Esophagus muscularis mucosa (tissue), 4 donors: ENCODE data around the gene CDR2. TPM values are rescaled to one million over a fixed set of nuclear protein-coding genes. Genes with fewer than 3 reads are reported as not detected.

Source experiments
- DNase-seq: peaks from one replicate; pipeline ENCODE4 v3.0.0-alpha.2; 2017; ENCODE audit errors: extremely low spot score
- H3K27ac ChIP-seq, 4 donors: fragments of 200-600 bp; sonication (generic); replicated peaks in 1 of 4; 1 replicate in 3 of 4; 2 replicates in 1 of 4; pipeline ENCODE4 v1.5.1; 2016 to 2019; ENCODE audit warnings: mild to moderate bottlenecking in 1 of 4
- H3K27me3 ChIP-seq, 4 donors: fragments of 200-600 bp; sonication (generic); one replicate each; pipeline versions ENCODE4 v1.5.1 to v1.6.0; 2016 to 2019
- H3K36me3 ChIP-seq, 4 donors: fragments of 200-600 bp; sonication (generic); one replicate each; pipeline ENCODE4 v1.5.1; 2016 to 2019
- H3K4me1 ChIP-seq, 4 donors: fragments of 200-600 bp; sonication (generic); one replicate each; pipeline ENCODE4 v1.5.1; 2016 to 2019
- H3K4me3 ChIP-seq, 4 donors: fragments of 200-600 bp; sonication (generic); 1 replicate in 2 of 4; 2 replicates in 2 of 4; pipeline ENCODE4 v1.5.1; 2016 to 2019; ENCODE audit warnings: mild to moderate bottlenecking in 4 of 4, moderate library complexity in 1 of 4
- H3K9me3 ChIP-seq, 4 donors: fragments of 200-600 bp; sonication (generic); 1 replicate in 3 of 4; 2 replicates in 1 of 4; pipeline ENCODE4 v1.5.1; 2016 to 2019
- CTCF ChIP-seq, 3 experiments: fragments of 200-600 bp in 2 of 3; fragments of 450-650 bp in 1 of 3; sonication (generic) in 2 of 3; IDR thresholded peaks; one replicate each; pipeline ENCODE4 v1.5.1; 2017 to 2019; ENCODE audit warnings: antibody characterized with exemption in 3 of 3, mild to moderate bottlenecking in 2 of 3, moderate library complexity in 1 of 3
- EP300 ChIP-seq: sonication (generic); formaldehyde crosslinking; IDR thresholded peaks from one replicate; pipeline ENCODE4 v1.6.1; 2017; ENCODE audit warnings: antibody characterized with exemption
- POLR2A ChIP-seq: fragments of 450-650 bp; IDR thresholded peaks from one replicate; pipeline ENCODE4 v1.6.1; 2017; ENCODE audit warnings: antibody characterized with exemption, moderate library complexity, mild to moderate bottlenecking, low read depth
- POLR2AphosphoS5 ChIP-seq, 2 donors: sonication (generic); formaldehyde crosslinking; IDR thresholded peaks; one replicate each; pipeline ENCODE4 v1.6.1; 2017; ENCODE audit warnings: antibody characterized with exemption in 2 of 2
- WGBS: methylation state at CpG from one replicate; pipeline ENCODE4 v1.1.5; 2018; 5-methylcytosine and 5-hydroxymethylcytosine counted together
- intact Hi-C: fragments of 100-400 bp; cut with DNase I; formaldehyde crosslinking; loops from one replicate; pipeline ENCODE4 v1.15.1; 2023
- total RNA-seq, 4 donors: library from RNA; depleted of rRNA; stranded (reverse); fragments of >200 nt; gene quantifications; one replicate each; pipeline versions ENCODE4 v1.1.0 to v1.2.1, GENCODE V29; 2016

CDR2 gene
- total RNA-seq, 4 donors from 2014 or later, result 37.0 to 54.0 (median 39.5) TPM

GRCh38 chr16:22394121-22394520 lies 19.7 kb upstream of the CDR2 start:
- Histone ChIP-seq H3K27me3 (no peaks in the 10 kb centered on the region), H3K36me3 (no peaks in the 10 kb centered on the region), H3K27ac (no peak overlapping the region), H3K9me3 (no peaks in the 10 kb centered on the region), H3K4me3 (no peak overlapping the region), H3K4me1 (no peaks in the 10 kb centered on the region)
- TF ChIP-seq EP300, result no peak
- no peak for TF ChIP-seq POLR2AphosphoS5 (IDR thresholded peaks at IDR 0.05)
- TF ChIP-seq POLR2A, result no peak
- TF ChIP-seq CTCF (IDR thresholded peaks at IDR 0.05), result no peak
- WGBS, result 86% methylated on average over 1 of the region's 1 CpG
- no peak for DNase-seq
- intact Hi-C loops, result no loop called here

DNA sequence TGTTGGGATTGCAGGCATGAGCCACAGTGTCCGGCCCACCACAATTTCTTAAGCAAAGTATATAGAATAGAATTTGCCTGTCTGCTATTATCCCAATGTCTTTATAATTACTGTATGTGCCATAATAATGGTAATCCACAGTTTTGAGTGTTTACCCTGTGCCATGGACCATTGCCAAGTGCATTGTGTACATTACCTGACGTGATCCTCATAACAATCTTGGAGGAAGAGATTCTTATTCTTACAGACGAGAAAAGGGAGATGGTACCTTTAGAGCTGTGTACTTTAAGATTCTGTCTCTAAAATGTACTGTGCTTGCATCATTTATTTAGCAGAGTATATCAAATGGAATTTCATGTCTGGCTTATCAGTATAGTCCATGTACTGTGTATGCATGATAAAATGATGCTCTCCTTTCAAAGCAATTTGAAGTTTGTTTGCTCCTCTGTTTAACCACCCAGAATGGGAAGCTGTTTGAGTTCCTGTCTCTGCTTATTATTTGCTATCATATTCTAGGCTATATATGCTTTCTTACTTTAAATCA lies 13.8 kb upstream of the CDR2 start:
- H3K9me3 ChIP-seq, result no peaks in the 10 kb centered on the region
- TF ChIP-seq POLR2A (no peak), CTCF (IDR thresholded peaks at IDR 0.05) (no peak), EP300 (no peak), POLR2AphosphoS5 (IDR thresholded peaks at IDR 0.05) (no peak)
- no peak for DNase-seq
- no peaks in the 10 kb centered on the region for H3K27me3 ChIP-seq
- peaks cover 0 to 4% (median 0%) of the 10 kb centered on the region in 4 donors for H3K36me3 ChIP-seq
- peaks cover 0 to 10% (median 9%) of the 10 kb centered on the region in 4 donors for H3K4me1 ChIP-seq
- H3K4me3 ChIP-seq, result no peak overlapping the region
- intact Hi-C loops, result no loop called here
- no peak overlapping the region for H3K27ac ChIP-seq
- 79% methylated on average over 3 of the region's 3 CpGs for WGBS

GRCh38 chr16:22386976-22387375 lies 12.6 kb upstream of the CDR2 start:
- Histone ChIP-seq H3K9me3 (no peaks in the 10 kb centered on the region), H3K27ac (no peak overlapping the region), H3K4me3 (no peak overlapping the region), H3K4me1 (peaks cover 0 to 10% (median 9%) of the 10 kb centered on the region in 4 donors), H3K36me3 (peaks cover 0 to 4% (median 0%) of the 10 kb centered on the region in 4 donors), H3K27me3 (no peaks in the 10 kb centered on the region)
- 26% methylated on average over 2 of the region's 2 CpGs for WGBS
- intact Hi-C loops, result no loop called here
- TF ChIP-seq POLR2A (no peak), EP300 (no peak), POLR2AphosphoS5 (IDR thresholded peaks at IDR 0.05) (no peak), CTCF (IDR thresholded peaks at IDR 0.05) (no peak)
- DNase-seq, result no peak

GRCh38 chr16:22385196-22385595 lies 10.8 kb upstream of the CDR2 start:
- Histone ChIP-seq H3K27me3 (no peaks in the 10 kb centered on the region), H3K9me3 (no peaks in the 10 kb centered on the region), H3K36me3 (peaks cover 0 to 4% (median 0%) of the 10 kb centered on the region in 4 donors), H3K27ac (no peak overlapping the region), H3K4me1 (peaks cover 0 to 10% (median 9%) of the 10 kb centered on the region in 4 donors), H3K4me3 (no peak overlapping the region)
- no peak for TF ChIP-seq POLR2A
- no peak for TF ChIP-seq POLR2AphosphoS5 (IDR thresholded peaks at IDR 0.05)
- DNase-seq, result no peak
- WGBS, result 88% methylated on average over 3 of the region's 3 CpGs
- intact Hi-C loops, result no loop called here

DNA sequence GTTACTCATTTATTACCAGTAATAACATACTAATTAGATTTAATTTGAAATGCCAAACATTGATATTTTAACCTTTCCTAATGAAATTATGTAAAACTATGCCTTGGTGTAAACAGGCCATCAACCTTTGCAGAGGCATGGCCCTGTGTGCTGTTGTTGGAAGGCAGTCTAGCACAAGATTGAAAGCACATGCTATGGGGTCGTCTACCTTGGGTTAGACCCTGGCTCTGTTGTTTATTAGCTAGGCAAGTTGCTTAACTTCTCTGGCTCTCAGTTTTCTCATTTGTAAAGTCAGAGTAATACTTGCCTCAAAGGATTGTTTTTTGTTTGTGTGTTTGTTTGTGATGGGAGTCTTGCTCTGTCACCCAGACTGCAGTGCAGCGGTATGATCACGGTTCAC lies 9.4 kb upstream of the CDR2 start:
- no peak overlapping the region for H3K4me3 ChIP-seq
- H3K27ac ChIP-seq, result no peak overlapping the region
- no peaks in the 10 kb centered on the region for H3K27me3 ChIP-seq
- H3K36me3 ChIP-seq, result peaks cover 0 to 4% (median 0%) of the 10 kb centered on the region in 4 donors
- TF ChIP-seq EP300, result no peak
- TF ChIP-seq POLR2A, result no peak
- TF ChIP-seq POLR2AphosphoS5 (IDR thresholded peaks at IDR 0.05), result no peak
- TF ChIP-seq CTCF (IDR thresholded peaks at IDR 0.05), result no peak
- H3K9me3 ChIP-seq, result no peaks in the 10 kb centered on the region
- no peak for DNase-seq
- WGBS, result 97% methylated on average over 3 of the region's 3 CpGs
- intact Hi-C loops, result loop anchor here (5.0 kb wide), 1 partner anchor 38 kb away; no protein-coding TSS in a partner anchor
- peaks cover 0 to 10% (median 9%) of the 10 kb centered on the region in 4 donors for H3K4me1 ChIP-seq
